AG04449 (cell line): ENCODE results near the gene KCTD12.

Source experiments
- CTCF ChIA-PET: fragments of 350-600 bp; formaldehyde crosslinking; extraction: SDS; loops from one replicate; lab custom pipeline; 2021; ENCODE audit warnings: antibody characterized with exemption; lab: Yijun Ruan, JAX
- POLR2A ChIA-PET: fragments of 400-600, 350-600 bp; formaldehyde crosslinking; extraction: SDS; loops from one replicate; lab custom pipeline; 2020; ENCODE audit warnings: antibody characterized with exemption, inconsistent platforms; lab: Yijun Ruan, JAX
- DNase-seq: peaks from one replicate; pipeline ENCODE4 v3.0.0-alpha.2; 2010; ENCODE audit warnings: low read depth, low spot score
- H3K4me3 ChIP-seq: 2 replicates; pipeline ENCODE4 v1.5.1; 2011; ENCODE audit warnings: low read depth, mild to moderate bottlenecking, control low read depth, low read length
- TF ChIP-seq, protein P1 (sequence below): IDR thresholded peaks from one replicate; pipeline ENCODE4 v1.5.1; 2011; ENCODE audit warnings: mild to moderate bottlenecking, moderate library complexity, low read length, control low read depth, inconsistent platforms; ENCODE audit not compliant: insufficient read depth; ENCODE audit errors: missing control alignments

Gene KCTD12

DNA sequence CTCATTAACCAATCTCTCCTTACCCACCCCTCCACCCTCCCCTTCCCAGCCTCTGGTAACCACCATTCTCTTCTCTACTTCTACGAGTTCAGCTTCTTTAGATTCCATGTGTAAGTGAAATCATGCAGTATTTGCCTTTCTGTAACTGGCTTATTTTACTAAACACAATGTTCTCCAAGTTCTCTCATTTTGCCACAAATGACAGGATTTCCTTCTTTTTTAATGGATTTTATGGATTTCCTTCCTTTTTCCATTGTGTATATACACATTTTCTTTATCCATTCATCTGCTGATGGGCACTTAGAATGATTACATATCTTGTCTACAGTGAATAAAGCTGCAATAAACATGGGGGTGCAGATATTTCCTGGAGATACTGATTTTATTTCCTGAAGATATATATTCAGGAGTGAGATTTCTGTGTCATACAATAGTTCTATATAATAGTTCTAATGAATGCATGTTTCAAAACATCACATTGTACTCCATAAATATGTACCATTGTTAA lies 20.2 kb downstream of the KCTD12 start:
- no peak for DNase-seq
- ChIA-PET POLR2A (no interaction called here), CTCF (no interaction called here)
- no peak overlapping the region for H3K4me3 ChIP-seq
- TF ChIP-seq, protein P1, sequence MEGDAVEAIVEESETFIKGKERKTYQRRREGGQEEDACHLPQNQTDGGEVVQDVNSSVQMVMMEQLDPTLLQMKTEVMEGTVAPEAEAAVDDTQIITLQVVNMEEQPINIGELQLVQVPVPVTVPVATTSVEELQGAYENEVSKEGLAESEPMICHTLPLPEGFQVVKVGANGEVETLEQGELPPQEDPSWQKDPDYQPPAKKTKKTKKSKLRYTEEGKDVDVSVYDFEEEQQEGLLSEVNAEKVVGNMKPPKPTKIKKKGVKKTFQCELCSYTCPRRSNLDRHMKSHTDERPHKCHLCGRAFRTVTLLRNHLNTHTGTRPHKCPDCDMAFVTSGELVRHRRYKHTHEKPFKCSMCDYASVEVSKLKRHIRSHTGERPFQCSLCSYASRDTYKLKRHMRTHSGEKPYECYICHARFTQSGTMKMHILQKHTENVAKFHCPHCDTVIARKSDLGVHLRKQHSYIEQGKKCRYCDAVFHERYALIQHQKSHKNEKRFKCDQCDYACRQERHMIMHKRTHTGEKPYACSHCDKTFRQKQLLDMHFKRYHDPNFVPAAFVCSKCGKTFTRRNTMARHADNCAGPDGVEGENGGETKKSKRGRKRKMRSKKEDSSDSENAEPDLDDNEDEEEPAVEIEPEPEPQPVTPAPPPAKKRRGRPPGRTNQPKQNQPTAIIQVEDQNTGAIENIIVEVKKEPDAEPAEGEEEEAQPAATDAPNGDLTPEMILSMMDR, result no peak

DNA sequence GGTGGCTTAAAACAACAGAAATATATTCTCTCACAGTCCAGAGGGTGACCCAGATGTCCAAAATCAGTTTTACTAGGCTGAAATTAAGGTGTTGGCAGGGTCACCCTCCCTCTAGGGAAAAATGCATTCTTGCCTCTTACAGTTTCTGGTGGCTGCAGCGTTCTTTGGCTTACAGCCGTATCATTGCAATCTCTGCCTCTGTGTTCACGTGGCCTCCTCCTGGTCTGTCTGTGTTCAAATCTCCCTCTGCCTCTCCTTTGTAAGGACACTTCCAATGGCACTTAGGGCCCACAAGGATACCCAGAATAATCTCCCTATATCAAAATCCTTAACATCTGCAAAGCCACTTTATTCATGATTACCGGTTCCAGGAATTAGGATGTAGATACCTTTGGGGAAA lies 21.1 kb downstream of the KCTD12 start:
- H3K4me3 ChIP-seq, result no peak overlapping the region
- DNase-seq, result no peak
- ChIA-PET CTCF (no interaction called here), POLR2A (no interaction called here)
- TF ChIP-seq, protein P1, result no peak

DNA sequence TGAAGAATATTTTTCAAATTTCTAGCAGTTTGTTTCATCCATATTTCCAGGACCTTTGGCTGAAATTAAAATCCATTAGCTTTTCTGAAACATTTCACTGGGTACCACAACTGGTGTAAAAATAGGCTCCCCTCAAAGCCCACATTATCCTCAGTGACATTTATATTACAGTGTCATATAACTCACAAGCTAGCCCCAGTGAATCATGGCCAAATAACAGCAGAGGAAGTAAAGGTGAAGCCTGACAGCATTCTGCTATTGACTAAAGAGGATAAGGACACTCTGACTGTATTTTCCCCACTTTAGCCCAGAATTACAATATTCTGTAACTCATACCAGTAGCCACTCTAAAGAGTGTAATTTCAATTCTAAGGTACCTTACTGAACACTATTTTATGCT lies 21.9 kb downstream of the KCTD12 start:
- DNase-seq, result no peak
- TF ChIP-seq, protein P1, result no peak
- ChIA-PET POLR2A (no interaction called here), CTCF (no interaction called here)
- no peak overlapping the region for H3K4me3 ChIP-seq

DNA sequence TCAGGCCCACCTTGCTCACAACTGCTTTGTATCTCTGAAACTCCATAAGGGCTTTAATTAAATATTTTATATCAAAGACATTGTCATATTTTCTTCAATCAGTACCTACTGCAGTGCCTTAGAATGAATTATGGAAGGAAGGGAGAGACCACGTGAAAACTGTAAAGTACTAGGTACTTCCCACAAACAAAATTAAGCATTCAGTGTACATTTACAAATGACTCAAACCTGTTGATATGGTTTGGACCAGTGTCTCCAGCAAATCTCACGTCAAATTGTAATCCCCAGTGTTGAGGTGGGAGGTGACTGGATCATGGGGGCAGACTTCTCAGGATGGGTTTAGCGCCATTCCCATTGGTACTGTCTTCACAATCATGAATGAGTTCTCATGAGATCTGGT lies 23.2 kb downstream of the KCTD12 start:
- DNase-seq, result no peak
- H3K4me3 ChIP-seq, result no peak overlapping the region
- ChIA-PET CTCF (no interaction called here), POLR2A (no interaction called here)
- TF ChIP-seq, protein P1, result no peak

DNA sequence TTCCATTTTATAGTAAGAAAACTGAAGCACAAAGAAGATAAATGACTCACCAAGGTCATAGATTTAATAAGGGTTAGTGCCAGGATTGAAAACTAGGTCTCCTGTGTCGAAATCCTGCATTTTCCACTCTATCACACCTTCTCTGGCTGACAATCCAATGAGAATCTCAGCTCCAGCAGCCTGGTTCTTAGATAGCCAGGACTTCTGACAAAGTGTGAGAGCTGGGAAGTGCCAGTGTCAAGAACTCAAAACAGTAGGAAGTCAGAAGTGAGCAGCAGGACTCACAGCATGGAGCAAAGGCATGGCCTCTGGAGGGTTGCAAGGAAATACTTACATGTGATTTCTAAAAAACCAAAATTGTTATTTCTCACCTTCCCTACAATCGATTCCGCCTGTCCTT lies 24.3 kb downstream of the KCTD12 start:
- CTCF ChIA-PET, result no interaction called here
- POLR2A ChIA-PET, result no interaction called here
- TF ChIP-seq, protein P1, result no peak
- no peak overlapping the region for H3K4me3 ChIP-seq
- no peak for DNase-seq

DNA sequence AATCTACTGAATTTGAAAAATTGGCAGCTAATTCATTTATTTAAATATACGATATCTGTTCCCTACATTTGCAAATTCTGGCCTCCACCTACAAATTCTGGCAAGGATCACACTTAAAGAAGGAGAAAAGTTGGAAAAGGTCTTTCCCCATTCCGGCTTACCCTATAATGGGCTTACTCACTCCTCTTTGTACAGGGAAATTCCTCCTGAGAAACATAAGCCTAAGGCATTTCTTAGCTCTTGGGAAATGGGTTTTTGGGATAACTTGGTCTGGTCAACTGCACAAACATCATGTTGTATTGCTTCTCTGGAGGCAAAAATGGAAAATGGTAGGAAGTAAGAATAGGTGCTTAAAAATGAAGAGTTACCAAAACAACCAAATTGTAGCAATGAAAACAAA lies 25.5 kb downstream of the KCTD12 start:
- H3K4me3 ChIP-seq, result no peak overlapping the region
- ChIA-PET POLR2A (interaction anchor here (0.7 kb wide), 1 partner anchor 777 kb away, joined by 3 read pairs; no protein-coding TSS in a partner anchor), CTCF (no interaction called here)
- TF ChIP-seq, protein P1, result no peak
- no peak for DNase-seq
